GM19023 (cell line): ENCODE measurements around the gene TEX52.

Experiments
- ATAC-seq: cut with Tn5 transposase; IDR thresholded peaks from one replicate; pipeline ENCODE4 v1.9.1; 2021; ENCODE audit warnings: mild to moderate bottlenecking, moderate library complexity; ENCODE audit not compliant: unreplicated experiment

The TEX52 gene

GRCh38 chr12:2833810-2834209 lies 23.0 kb downstream of the TEX52 start:
- ATAC-seq: no peak

GRCh38 chr12:2833327-2833726 lies 23.5 kb downstream of the TEX52 start:
- ATAC-seq: no peak

GRCh38 chr12:2832550-2833127 lies 24.2 kb downstream of the TEX52 start:
- no peak for ATAC-seq

- ATAC-seq: no peak
Measured at GRCh38 chr12:2829275-2829674, 27.6 kb downstream of the TEX52 start.

- ATAC-seq: no peak
Measured at GRCh38 chr12:2826721-2827515, 29.9 kb downstream of the TEX52 start.

GRCh38 chr12:2826036-2826435 lies 30.8 kb downstream of the TEX52 start:
- ATAC-seq: no peak

GRCh38 chr12:2825132-2825531 lies 31.7 kb downstream of the TEX52 start:
- no peak for ATAC-seq

GRCh38 chr12:2824541-2824940 lies 32.3 kb downstream of the TEX52 start:
- ATAC-seq: no peak

- no peak for ATAC-seq
Measured at GRCh38 chr12:2823483-2823882, 33.4 kb downstream of the TEX52 start.

GRCh38 chr12:2820432-2820831 lies 36.4 kb downstream of the TEX52 start:
- ATAC-seq: no peak

GRCh38 chr12:2819810-2820209 lies 37.0 kb downstream of the TEX52 start:
- no peak for ATAC-seq

- peak; percentile 1 for ATAC-seq
Measured at GRCh38 chr12:2813214-2814185, 43.3 kb downstream of the TEX52 start.

GRCh38 chr12:2812290-2813213 lies 44.3 kb downstream of the TEX52 start, which contains the start of gene ITFG2:
Gene ITFG2, plus strand, starts transcription at chr12:2812668. Its CDS starts 93 bp downstream, at chr12:2812761.
- peak; percentile 98 for ATAC-seq

- ATAC-seq: no peak
Measured at GRCh38 chr12:2811801-2812200, 45.0 kb downstream of the TEX52 start.

- no peak for ATAC-seq
Measured at GRCh38 chr12:2806700-2807099, 50.1 kb downstream of the TEX52 start.

- ATAC-seq: no peak
Measured at GRCh38 chr12:2805143-2805520, 51.7 kb downstream of the TEX52 start.

- no peak for ATAC-seq
Measured at GRCh38 chr12:2804393-2805142, 52.3 kb downstream of the TEX52 start.

- ATAC-seq: no peak
Measured at GRCh38 chr12:2803635-2804392, 53.0 kb downstream of the TEX52 start.
